ENCODE results near the gene FBXO21. TPM values are rescaled to one million over a fixed set of nuclear protein-coding genes. Genes with fewer than 3 reads are reported as not detected.

FBXO21 gene
- total RNA-seq, 4 donors from 2014 or later, result 76.8 to 133 (median 87.7) TPM

GRCh38 chr12:117100851-117101673 lies 89.2 kb downstream of the FBXO21 start:
- TF ChIP-seq CTCF (IDR thresholded peaks at IDR 0.05) (no peak), POLR2A (IDR thresholded peaks at IDR 0.05) (no peak)
- no peak for DNase-seq (ENCODE audit: low spot score in 2 of 2)
- intact Hi-C loops (cut with DNase I; ENCODE audit: low total_unique reads), result no loop called here
- WGBS, 2 donors, result 49 to 52% methylated on average over 8 of the region's 8 CpGs
- no peak overlapping the region for H3K4me3 ChIP-seq (ENCODE audit: low read depth, poor library complexity, severe bottlenecking)

GRCh38 chr12:117100251-117100650 lies 90.0 kb downstream of the FBXO21 start:
- H3K4me3 ChIP-seq (ENCODE audit: low read depth, poor library complexity, severe bottlenecking), result no peak overlapping the region
- intact Hi-C loops (cut with DNase I; ENCODE audit: low total_unique reads), result no loop called here
- no peak for DNase-seq (ENCODE audit: low spot score in 2 of 2)
- WGBS, 2 donors, result 40 to 46% methylated on average over 5 of the region's 5 CpGs
- no peak for TF ChIP-seq CTCF (IDR thresholded peaks at IDR 0.05)
- TF ChIP-seq POLR2A (IDR thresholded peaks at IDR 0.05), result no peak

- 1% methylated on average over 32 to 33 of the region's 85 CpGs for WGBS, 2 donors
- intact Hi-C loops (cut with DNase I; ENCODE audit: low total_unique reads), result no loop called here
- H3K4me3 ChIP-seq (ENCODE audit: low read depth, poor library complexity, severe bottlenecking), result peak overlapping the region; percentile 37
- TF ChIP-seq CTCF (IDR thresholded peaks at IDR 0.05) (no peak), POLR2A (IDR thresholded peaks at IDR 0.05) (no peak)
- DNase-seq (ENCODE audit: low spot score in 2 of 2), result no peak
Observed at GRCh38 chr12:117098361-117099217, 91.7 kb downstream of the FBXO21 start.

GRCh38 chr12:117098024-117098360 lies 92.3 kb downstream of the FBXO21 start:
- TF ChIP-seq CTCF (IDR thresholded peaks at IDR 0.05), result no peak
- no peak for TF ChIP-seq POLR2A (IDR thresholded peaks at IDR 0.05)
- no peak for DNase-seq (ENCODE audit: low spot score in 2 of 2)
- intact Hi-C loops (cut with DNase I; ENCODE audit: low total_unique reads), result no loop called here
- WGBS, 2 donors, result 31 to 33% methylated on average over 2 to 3 of the region's 3 CpGs
- H3K4me3 ChIP-seq (ENCODE audit: low read depth, poor library complexity, severe bottlenecking), result no peak overlapping the region

- intact Hi-C loops (cut with DNase I; ENCODE audit: low total_unique reads), result no loop called here
- no peak for TF ChIP-seq CTCF (IDR thresholded peaks at IDR 0.05)
- TF ChIP-seq POLR2A (IDR thresholded peaks at IDR 0.05), result no peak
- no peak for DNase-seq (ENCODE audit: low spot score in 2 of 2)
- 27 to 31% methylated on average over 8 of the region's 8 CpGs for whole genome bisulfite sequencing, 2 donors
- H3K4me3 ChIP-seq (ENCODE audit: low read depth, poor library complexity, severe bottlenecking), result no peak overlapping the region
Observed at GRCh38 chr12:117097159-117097558, 93.1 kb downstream of the FBXO21 start.
